ENCODE data around the gene NECTIN2.
"Not testable (repeated sequence)": the region's sequence is repeated elsewhere in the genome, so short reads cannot be mapped to it uniquely, and the experiment has no call there.

The NECTIN2 gene

GRCh38 chr19:44884566-44884965 is 38.5 kb downstream of the NECTIN2 start:
- no peak for DNase-seq (ENCODE audit: low read depth in 3 of 3)

- DNase-seq (ENCODE audit: low read depth in 3 of 3) = no peak
These were observed 40.0 kb downstream of the NECTIN2 start for GRCh38 chr19:44886141-44886540.

- no peak for DNase-seq (ENCODE audit: low read depth in 3 of 3)
These were observed 41.6 kb downstream of the NECTIN2 start for GRCh38 chr19:44887648-44888047.

- DNase-seq (ENCODE audit: low read depth in 3 of 3) = not testable (repeated sequence)
These were observed 42.2 kb downstream of the NECTIN2 start for GRCh38 chr19:44888335-44888734.

GRCh38 chr19:44889830-44890365 is 43.8 kb downstream of the NECTIN2 start:
- no peak for DNase-seq (ENCODE audit: low read depth in 3 of 3)

GRCh38 chr19:44890366-44891015 is 44.4 kb downstream of the NECTIN2 start:
- peak in 1 of 3 experiments; percentile 100 for DNase-seq (ENCODE audit: low read depth in 3 of 3)

GRCh38 chr19:44891016-44891882 is 45.2 kb downstream of the NECTIN2 start, which contains the start of gene TOMM40:
TSS of gene TOMM40 (plus strand) at chr19:44891254. CDS start at chr19:44891416, 162 bp downstream.
- peak in 2 of 3 experiments; percentile 100 for DNase-seq (ENCODE audit: low read depth in 3 of 3)

GRCh38 chr19:44892932-44893331 is 46.8 kb downstream of the NECTIN2 start:
- DNase-seq (ENCODE audit: low read depth in 3 of 3) = no peak

GRCh38 chr19:44893332-44894051 is 47.4 kb downstream of the NECTIN2 start:
- DNase-seq (ENCODE audit: low read depth in 3 of 3) = no peak

GRCh38 chr19:44894052-44894400 is 47.9 kb downstream of the NECTIN2 start:
- no peak for DNase-seq (ENCODE audit: low read depth in 3 of 3)

- no peak for DNase-seq (ENCODE audit: low read depth in 3 of 3)
These were observed 48.8 kb downstream of the NECTIN2 start for GRCh38 chr19:44894946-44895345.

- no peak for DNase-seq (ENCODE audit: low read depth in 3 of 3)
These were observed 51.7 kb downstream of the NECTIN2 start for GRCh38 chr19:44897835-44898234.

GRCh38 chr19:44900328-44901244 is 54.5 kb downstream of the NECTIN2 start:
- DNase-seq (ENCODE audit: low read depth in 3 of 3) = no peak

- DNase-seq (ENCODE audit: low read depth in 3 of 3) = no peak
These were observed 57.1 kb downstream of the NECTIN2 start for GRCh38 chr19:44903216-44903601.

- peak; percentile 54 to 75 (median 68) for DNase-seq (ENCODE audit: low read depth in 3 of 3)
These were observed 57.7 kb downstream of the NECTIN2 start for GRCh38 chr19:44903602-44904425.

- DNase-seq (ENCODE audit: low read depth in 3 of 3) = no peak
These were observed 58.4 kb downstream of the NECTIN2 start for GRCh38 chr19:44904426-44904994.

GRCh38 chr19:44905437-44906160 is 59.5 kb downstream of the NECTIN2 start, which contains the start of gene APOE:
TSS of gene APOE (plus strand) at chr19:44905796. CDS start at chr19:44906625, 829 bp downstream.
- DNase-seq (ENCODE audit: low read depth in 3 of 3) = no peak

GRCh38 chr19:44907613-44908012 is 61.5 kb downstream of the NECTIN2 start:
- DNase-seq (ENCODE audit: low read depth in 3 of 3) = no peak
